ENCODE data around the gene PMEL. TPM values are rescaled to one million over a fixed set of nuclear protein-coding genes. Genes with fewer than 3 reads are reported as not detected.
"Not testable (repeated sequence)": the region's sequence is repeated elsewhere in the genome, so short reads cannot be mapped to it uniquely, and the experiment has no call there.

Gene PMEL
- polyA plus RNA-seq, 1 donor (not counting 4 experiments of a cell fraction or from before 2014, with no cell fraction given), result 1.3 TPM

DNA sequence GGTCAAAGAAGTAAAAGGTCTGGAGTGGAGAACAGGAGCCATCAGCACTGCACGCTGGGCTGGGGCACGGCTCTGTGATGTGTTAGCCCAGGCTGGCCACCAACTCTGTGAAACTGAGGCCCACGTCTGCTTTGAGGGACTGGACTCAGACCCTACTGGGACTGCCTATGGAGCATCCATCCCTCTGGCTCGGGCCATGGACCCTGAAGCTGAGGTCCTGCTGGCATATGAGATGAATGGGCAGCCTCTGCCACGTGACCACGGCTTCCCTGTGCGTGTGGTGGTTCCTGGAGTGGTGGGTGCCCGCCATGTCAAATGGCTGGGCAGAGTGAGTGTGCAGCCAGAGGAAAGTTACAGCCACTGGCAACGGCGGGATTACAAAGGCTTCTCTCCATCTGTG is 38.4 kb upstream of the PMEL start:
- H3K4me2 ChIP-seq (ENCODE audit: control insufficient read depth, extremely low read depth, insufficient read depth, low read depth, low read length), result no peak overlapping the region
- H3K27ac ChIP-seq (ENCODE audit: control insufficient read depth, insufficient read depth, low read length), result no peak overlapping the region
- H3K9ac ChIP-seq (ENCODE audit: control insufficient read depth, extremely low read depth, insufficient read depth, low read length), result no peak overlapping the region
- DNase-seq (ENCODE audit: low read depth, low spot score) (no peak), FAIRE-seq (no peak)
- dilution Hi-C loops (cut with MboI; ENCODE audit: extremely low pct_ligation_motif_present, low sequenced_read_pairs), result no loop called here
- TF ChIP-seq EZH2 (IDR thresholded peaks at IDR 0.05; ENCODE audit: low read length), result no peak
- TF ChIP-seq, protein P1, sequence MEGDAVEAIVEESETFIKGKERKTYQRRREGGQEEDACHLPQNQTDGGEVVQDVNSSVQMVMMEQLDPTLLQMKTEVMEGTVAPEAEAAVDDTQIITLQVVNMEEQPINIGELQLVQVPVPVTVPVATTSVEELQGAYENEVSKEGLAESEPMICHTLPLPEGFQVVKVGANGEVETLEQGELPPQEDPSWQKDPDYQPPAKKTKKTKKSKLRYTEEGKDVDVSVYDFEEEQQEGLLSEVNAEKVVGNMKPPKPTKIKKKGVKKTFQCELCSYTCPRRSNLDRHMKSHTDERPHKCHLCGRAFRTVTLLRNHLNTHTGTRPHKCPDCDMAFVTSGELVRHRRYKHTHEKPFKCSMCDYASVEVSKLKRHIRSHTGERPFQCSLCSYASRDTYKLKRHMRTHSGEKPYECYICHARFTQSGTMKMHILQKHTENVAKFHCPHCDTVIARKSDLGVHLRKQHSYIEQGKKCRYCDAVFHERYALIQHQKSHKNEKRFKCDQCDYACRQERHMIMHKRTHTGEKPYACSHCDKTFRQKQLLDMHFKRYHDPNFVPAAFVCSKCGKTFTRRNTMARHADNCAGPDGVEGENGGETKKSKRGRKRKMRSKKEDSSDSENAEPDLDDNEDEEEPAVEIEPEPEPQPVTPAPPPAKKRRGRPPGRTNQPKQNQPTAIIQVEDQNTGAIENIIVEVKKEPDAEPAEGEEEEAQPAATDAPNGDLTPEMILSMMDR (optimal IDR thresholded peaks at IDR 0.05 in 1 of 3, IDR thresholded peaks at IDR 0.05 in 1 of 3, conservative IDR thresholded peaks at IDR 0.05 in 1 of 3; ENCODE audit: extremely low read depth in 1 of 3, insufficient read depth in 2 of 3, low read length in 3 of 3), result no peak
- peaks cover 5% of the 10 kb centered on the region for H3K4me1 ChIP-seq (ENCODE audit: control insufficient read depth, extremely low read depth, insufficient read depth, low read length)
- H3K9me3 ChIP-seq (ENCODE audit: control insufficient read depth, low read depth, low read length), result no peaks in the 10 kb centered on the region
- no peak overlapping the region for H2AFZ ChIP-seq (ENCODE audit: control insufficient read depth, low read length)
- no peaks in the 10 kb centered on the region for H4K20me1 ChIP-seq (ENCODE audit: control insufficient read depth, extremely low read depth, insufficient read depth, low read length)
- H3K36me3 ChIP-seq (ENCODE audit: control insufficient read depth in 2 of 2, extremely low read depth in 1 of 2, insufficient read depth in 2 of 2, low read length in 2 of 2), result peaks cover 4 to 7% of the 10 kb centered on the region in 2 experiments
- no peaks in the 10 kb centered on the region for H3K79me2 ChIP-seq (ENCODE audit: control insufficient read depth, insufficient read depth, low read length)
- H3K27me3 ChIP-seq (ENCODE audit: control insufficient read depth, extremely low read depth, insufficient read depth, low read length), result no peaks in the 10 kb centered on the region
- no peak overlapping the region for H3K4me3 ChIP-seq (ENCODE audit: control insufficient read depth in 2 of 3, extremely low read depth in 1 of 3, insufficient read depth in 2 of 3, low read depth in 1 of 3, low read length in 3 of 3)
- no peaks in the 10 kb centered on the region for H3K9me1 ChIP-seq (ENCODE audit: control insufficient read depth, extremely low read depth, insufficient read depth, low read length)

DNA sequence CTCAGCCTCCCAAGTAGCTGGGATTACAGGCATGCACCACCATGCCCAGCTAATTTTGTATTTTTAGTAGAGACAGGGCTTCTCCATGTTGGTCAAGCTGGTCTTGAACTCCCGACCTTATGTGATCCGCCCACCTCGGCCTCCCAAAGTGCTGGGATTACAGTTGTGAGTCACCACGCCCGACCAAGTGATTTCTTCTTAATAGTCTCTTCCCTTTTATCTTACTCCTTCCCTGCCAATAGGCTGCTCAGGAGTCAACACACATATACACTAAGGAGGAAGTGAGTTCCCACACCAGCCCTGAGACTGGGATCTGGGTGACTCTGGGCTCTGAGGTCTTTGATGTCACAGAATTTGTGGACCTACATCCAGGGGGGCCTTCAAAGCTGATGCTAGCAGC is 37.5 kb upstream of the PMEL start:
- H4K20me1 ChIP-seq (ENCODE audit: control insufficient read depth, extremely low read depth, insufficient read depth, low read length); H3K36me3 ChIP-seq (ENCODE audit: control insufficient read depth in 2 of 2, extremely low read depth in 1 of 2, insufficient read depth in 2 of 2, low read length in 2 of 2); H2AFZ ChIP-seq (ENCODE audit: control insufficient read depth, low read length); H3K9me1 ChIP-seq (ENCODE audit: control insufficient read depth, extremely low read depth, insufficient read depth, low read length); H3K4me3 ChIP-seq (ENCODE audit: control insufficient read depth in 2 of 3, extremely low read depth in 1 of 3, insufficient read depth in 2 of 3, low read depth in 1 of 3, low read length in 3 of 3); H3K4me1 ChIP-seq (ENCODE audit: control insufficient read depth, extremely low read depth, insufficient read depth, low read length); H3K27me3 ChIP-seq (ENCODE audit: control insufficient read depth, extremely low read depth, insufficient read depth, low read length); FAIRE-seq; DNase-seq (ENCODE audit: low read depth, low spot score); H3K79me2 ChIP-seq (ENCODE audit: control insufficient read depth, insufficient read depth, low read length); H3K27ac ChIP-seq (ENCODE audit: control insufficient read depth, insufficient read depth, low read length); H3K4me2 ChIP-seq (ENCODE audit: control insufficient read depth, extremely low read depth, insufficient read depth, low read depth, low read length); H3K9ac ChIP-seq (ENCODE audit: control insufficient read depth, extremely low read depth, insufficient read depth, low read length); H3K9me3 ChIP-seq (ENCODE audit: control insufficient read depth, low read depth, low read length); dilution Hi-C loops (cut with MboI; ENCODE audit: extremely low pct_ligation_motif_present, low sequenced_read_pairs): not testable (repeated sequence)

DNA sequence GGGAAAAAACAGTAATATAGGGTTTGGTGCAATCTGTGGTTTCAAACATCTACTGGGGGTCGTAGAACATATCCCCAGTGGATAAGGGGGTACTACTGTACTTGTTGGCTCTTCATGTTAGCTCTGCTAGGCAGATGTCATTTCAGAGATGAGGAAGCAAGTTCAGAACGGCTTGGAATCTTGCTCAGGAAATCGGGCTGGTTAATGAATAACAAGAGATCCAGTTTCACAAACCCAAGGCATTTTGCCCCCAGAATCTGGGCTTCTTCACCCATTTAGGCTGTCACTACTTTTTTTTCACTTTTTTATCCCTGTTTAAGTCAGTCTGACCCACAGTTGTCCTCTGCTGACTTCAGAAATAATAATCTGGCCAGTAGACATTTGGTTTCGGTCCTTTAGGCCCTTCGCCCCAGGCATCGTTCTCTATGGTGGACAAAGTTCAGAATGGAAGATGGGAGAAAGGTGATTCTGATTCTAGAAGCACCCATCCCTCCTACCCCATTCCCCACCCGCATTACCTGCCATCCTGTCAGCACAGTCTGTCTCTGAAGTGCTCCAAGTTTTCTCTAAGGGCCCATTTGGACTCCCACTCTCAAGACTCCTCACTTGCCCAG is 35.8 kb upstream of the PMEL start:
- no peaks in the 10 kb centered on the region for H3K9me3 ChIP-seq (ENCODE audit: control insufficient read depth, low read depth, low read length)
- H3K4me2 ChIP-seq (ENCODE audit: control insufficient read depth, extremely low read depth, insufficient read depth, low read depth, low read length), result no peak overlapping the region
- FAIRE-seq (no peak), DNase-seq (ENCODE audit: low read depth, low spot score) (no peak)
- H3K4me3 ChIP-seq (ENCODE audit: control insufficient read depth in 2 of 3, extremely low read depth in 1 of 3, insufficient read depth in 2 of 3, low read depth in 1 of 3, low read length in 3 of 3), result no peak overlapping the region
- no peaks in the 10 kb centered on the region for H3K9me1 ChIP-seq (ENCODE audit: control insufficient read depth, extremely low read depth, insufficient read depth, low read length)
- H3K79me2 ChIP-seq (ENCODE audit: control insufficient read depth, insufficient read depth, low read length), result no peaks in the 10 kb centered on the region
- H3K36me3 ChIP-seq (ENCODE audit: control insufficient read depth in 2 of 2, extremely low read depth in 1 of 2, insufficient read depth in 2 of 2, low read length in 2 of 2), result peaks cover 4 to 7% of the 10 kb centered on the region in 2 experiments
- no peaks in the 10 kb centered on the region for H3K27me3 ChIP-seq (ENCODE audit: control insufficient read depth, extremely low read depth, insufficient read depth, low read length)
- no peak for TF ChIP-seq EZH2 (IDR thresholded peaks at IDR 0.05; ENCODE audit: low read length)
- TF ChIP-seq, protein P1 (optimal IDR thresholded peaks at IDR 0.05 in 1 of 3, IDR thresholded peaks at IDR 0.05 in 1 of 3, conservative IDR thresholded peaks at IDR 0.05 in 1 of 3; ENCODE audit: extremely low read depth in 1 of 3, insufficient read depth in 2 of 3, low read length in 3 of 3), result no peak
- peaks cover 2% of the 10 kb centered on the region for H3K4me1 ChIP-seq (ENCODE audit: control insufficient read depth, extremely low read depth, insufficient read depth, low read length)
- H3K27ac ChIP-seq (ENCODE audit: control insufficient read depth, insufficient read depth, low read length), result no peak overlapping the region
- dilution Hi-C loops (cut with MboI; ENCODE audit: extremely low pct_ligation_motif_present, low sequenced_read_pairs), result no loop called here
- no peak overlapping the region for H3K9ac ChIP-seq (ENCODE audit: control insufficient read depth, extremely low read depth, insufficient read depth, low read length)
- H2AFZ ChIP-seq (ENCODE audit: control insufficient read depth, low read length), result no peak overlapping the region
- no peaks in the 10 kb centered on the region for H4K20me1 ChIP-seq (ENCODE audit: control insufficient read depth, extremely low read depth, insufficient read depth, low read length)

DNA sequence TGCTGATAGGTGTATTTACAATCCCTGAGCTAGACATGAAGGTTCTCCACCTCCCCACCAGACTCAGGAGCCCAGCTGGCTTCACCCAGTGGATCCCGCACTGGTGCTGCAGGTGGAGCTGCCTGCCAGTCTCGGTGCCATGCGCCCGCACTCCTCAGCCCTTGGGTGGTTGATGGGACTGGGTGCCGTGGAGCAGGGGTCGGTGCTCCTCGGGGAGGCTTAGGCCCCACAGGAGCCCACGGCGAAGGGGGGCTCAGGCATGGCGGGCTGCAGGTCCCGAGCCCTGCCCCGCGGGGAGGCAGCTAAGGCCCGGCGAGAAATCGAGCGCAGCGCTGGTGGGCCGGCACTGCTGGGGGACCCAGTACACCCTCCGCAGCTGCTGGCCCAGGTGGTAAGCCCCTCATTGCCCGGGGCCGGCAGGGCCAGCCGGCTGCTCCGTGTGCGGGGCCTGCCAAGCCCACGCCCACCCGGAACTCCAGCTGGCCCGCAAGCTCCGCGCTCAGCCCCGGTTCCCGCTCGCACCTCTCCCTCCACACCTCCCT is 34.2 kb upstream of the PMEL start:
- H3K36me3 ChIP-seq (ENCODE audit: control insufficient read depth in 2 of 2, extremely low read depth in 1 of 2, insufficient read depth in 2 of 2, low read length in 2 of 2); H3K79me2 ChIP-seq (ENCODE audit: control insufficient read depth, insufficient read depth, low read length); FAIRE-seq; H2AFZ ChIP-seq (ENCODE audit: control insufficient read depth, low read length); H3K4me1 ChIP-seq (ENCODE audit: control insufficient read depth, extremely low read depth, insufficient read depth, low read length); H3K27ac ChIP-seq (ENCODE audit: control insufficient read depth, insufficient read depth, low read length); DNase-seq (ENCODE audit: low read depth, low spot score); H3K4me2 ChIP-seq (ENCODE audit: control insufficient read depth, extremely low read depth, insufficient read depth, low read depth, low read length); H3K27me3 ChIP-seq (ENCODE audit: control insufficient read depth, extremely low read depth, insufficient read depth, low read length); H3K9me3 ChIP-seq (ENCODE audit: control insufficient read depth, low read depth, low read length); H3K9ac ChIP-seq (ENCODE audit: control insufficient read depth, extremely low read depth, insufficient read depth, low read length); dilution Hi-C loops (cut with MboI; ENCODE audit: extremely low pct_ligation_motif_present, low sequenced_read_pairs); H3K9me1 ChIP-seq (ENCODE audit: control insufficient read depth, extremely low read depth, insufficient read depth, low read length); H4K20me1 ChIP-seq (ENCODE audit: control insufficient read depth, extremely low read depth, insufficient read depth, low read length); H3K4me3 ChIP-seq (ENCODE audit: control insufficient read depth in 2 of 3, extremely low read depth in 1 of 3, insufficient read depth in 2 of 3, low read depth in 1 of 3, low read length in 3 of 3): not testable (repeated sequence)

Data from keratinocyte (primary cell).